H1 (cell line): ENCODE results near the gene PARP15. TPM values are rescaled to one million over a fixed set of nuclear protein-coding genes. Genes with fewer than 3 reads are reported as not detected.

ENCODE experiments used
- CTCF ChIA-PET: fragments of 300-600 bp; sonication (Branson Sonifier 250); formaldehyde crosslinking; loops from one replicate; lab custom pipeline; 2021; ENCODE audit not compliant: partially characterized antibody; lab: Charles Lee
- POLR2A ChIA-PET: fragments of 300-600 bp; sonication (Branson Sonifier 250); formaldehyde crosslinking; loops from one replicate; lab custom pipeline; 2021; ENCODE audit warnings: inconsistent platforms; ENCODE audit not compliant: partially characterized antibody; lab: Charles Lee
- DNase-seq, 2 experiments: peaks; one replicate each; pipeline versions ENCODE4 v3.0.0 to v3.0.0-alpha.2; 2010 to 2022; ENCODE audit warnings: low spot score in 2 of 2, low read depth in 1 of 2, mixed read lengths in 1 of 2
- FAIRE-seq: peaks from 2 replicates; lab custom pipeline; 2011; peaks lifted over from hg19 to GRCh38; lab: Jason Lieb, UNC
- H2AFZ ChIP-seq: 2 replicates; pipeline ENCODE4 v1.8.1; 2012; ENCODE audit warnings: low read length, inconsistent platforms
- H2AK5ac ChIP-seq: 2 replicates; pipeline ENCODE4 v1.6.1; 2013; ENCODE audit warnings: low read depth, low read length
- H2BK120ac ChIP-seq: replicated peaks from 2 replicates; pipeline ENCODE3; 2013; ENCODE audit warnings: low read depth, low read length, inconsistent platforms
- H2BK12ac ChIP-seq: 2 replicates; pipeline ENCODE4 v1.6.1; 2013; ENCODE audit warnings: low read depth, low read length
- H2BK15ac ChIP-seq: 2 replicates; pipeline ENCODE4 v1.6.1; 2013; ENCODE audit warnings: low read length
- H2BK20ac ChIP-seq: 2 replicates; pipeline ENCODE4 v1.6.1; 2013; ENCODE audit warnings: low read length
- H2BK5ac ChIP-seq: 2 replicates; pipeline ENCODE4 v1.6.1; 2013; ENCODE audit warnings: low read depth, low read length
- H3K14ac ChIP-seq: 2 replicates; pipeline ENCODE4 v1.6.1; 2013; ENCODE audit warnings: inconsistent platforms; ENCODE audit not compliant: insufficient read length
- H3K18ac ChIP-seq: 2 replicates; pipeline ENCODE4 v1.6.1; 2013; ENCODE audit warnings: low read length; ENCODE audit errors: extremely low read depth
- H3K23ac ChIP-seq: 2 replicates; pipeline ENCODE4 v1.6.1; 2013; ENCODE audit warnings: inconsistent platforms; ENCODE audit not compliant: insufficient read length
- H3K23me2 ChIP-seq: 2 replicates; pipeline ENCODE4 v1.6.1; 2013; ENCODE audit warnings: low read depth, low read length
- H3K27ac ChIP-seq: 2 replicates; pipeline ENCODE4 v1.6.1; 2011; ENCODE audit warnings: low read depth, low read length, inconsistent platforms
- H3K27me3 ChIP-seq, 4 experiments: replicated peaks in 1 of 4; 1 replicate in 1 of 4; 2 replicates in 3 of 4; pipeline versions ENCODE4 v1.6.1 to v1.8.1; 2011 to 2013; ENCODE audit warnings: low read length in 3 of 4, mild to moderate bottlenecking in 3 of 4, inconsistent platforms in 2 of 4, mixed read lengths in 2 of 4, moderate library complexity in 1 of 4; ENCODE audit not compliant: control insufficient read depth in 3 of 4, insufficient read depth in 3 of 4; ENCODE audit errors: extremely low read depth in 1 of 4
- H3K36me3 ChIP-seq, 4 experiments: 2 replicates each; pipeline versions ENCODE4 v1.6.1 to v1.8.1; 2011 to 2013; ENCODE audit warnings: mild to moderate bottlenecking in 4 of 4, low read length in 3 of 4, moderate library complexity in 2 of 4, control low read depth in 1 of 4, inconsistent platforms in 1 of 4; ENCODE audit not compliant: insufficient read depth in 4 of 4, control insufficient read depth in 2 of 4
- H3K4ac ChIP-seq: replicated peaks from 2 replicates; pipeline ENCODE3; 2013; ENCODE audit warnings: low read length, low read depth, mixed read lengths, inconsistent platforms; ENCODE audit not compliant: insufficient read length
- H3K4me1 ChIP-seq, 4 experiments: replicated peaks in 1 of 4; 1 replicate in 1 of 4; 2 replicates in 3 of 4; pipeline versions ENCODE4 v1.6.1 to v1.8.1; 2011 to 2013; ENCODE audit warnings: low read length in 3 of 4, inconsistent platforms in 2 of 4, mixed read lengths in 1 of 4; ENCODE audit not compliant: insufficient read depth in 4 of 4, control insufficient read depth in 3 of 4
- H3K4me2 ChIP-seq, 2 experiments: 2 replicates each; pipeline versions ENCODE4 v1.6.1 to v1.8.1; 2011 to 2013; ENCODE audit warnings: low read depth in 2 of 2, low read length in 2 of 2, control low read depth in 1 of 2, inconsistent platforms in 1 of 2, mild to moderate bottlenecking in 1 of 2; ENCODE audit not compliant: insufficient read depth in 1 of 2
- H3K4me3 ChIP-seq, 4 experiments: fragments of 200-600, 300-600 bp in 1 of 4; sonication (generic), shearing (Covaris generic), sonication (Bioruptor Twin) in 1 of 4; 2 replicates each; pipeline versions ENCODE4 v1.5.1 to v1.8.1; 2011 to 2016; ENCODE audit warnings: low read length in 4 of 4, low read depth in 3 of 4, control low read depth in 2 of 4, inconsistent platforms in 2 of 4, mild to moderate bottlenecking in 2 of 4, mixed read lengths in 1 of 4, moderate library complexity in 1 of 4; ENCODE audit not compliant: insufficient read depth in 2 of 4; ENCODE audit errors: extremely low read depth in 1 of 4
- H3K56ac ChIP-seq: replicated peaks from 2 replicates; pipeline ENCODE3; 2013; ENCODE audit warnings: low read depth, mild to moderate bottlenecking, mixed read lengths, low read length, inconsistent platforms; ENCODE audit not compliant: insufficient read length
- H3K79me1 ChIP-seq: 2 replicates; pipeline ENCODE4 v1.6.1; 2013; ENCODE audit warnings: low read depth, low read length, control low read depth
- H3K79me2 ChIP-seq, 2 experiments: 2 replicates each; pipeline versions ENCODE4 v1.6.1 to v1.8.1; 2012 to 2013; ENCODE audit warnings: low read length in 2 of 2, mild to moderate bottlenecking in 2 of 2, inconsistent platforms in 1 of 2; ENCODE audit not compliant: insufficient read depth in 2 of 2, control insufficient read depth in 1 of 2
- H3K9ac ChIP-seq, 4 experiments: replicated peaks in 1 of 4; 1 replicate in 1 of 4; 2 replicates in 3 of 4; pipeline versions ENCODE4 v1.6.1 to v1.8.1; 2011 to 2013; ENCODE audit warnings: low read depth in 3 of 4, low read length in 3 of 4, control low read depth in 2 of 4, mild to moderate bottlenecking in 2 of 4, moderate library complexity in 2 of 4, inconsistent platforms in 1 of 4; ENCODE audit errors: extremely low read depth in 1 of 4
- H3K9me3 ChIP-seq, 2 experiments: 2 replicates each; pipeline versions ENCODE4 v1.6.1 to v1.8.1; 2012 to 2013; ENCODE audit warnings: mild to moderate bottlenecking in 2 of 2, moderate library complexity in 2 of 2, control low read depth in 1 of 2, inconsistent platforms in 1 of 2, low read depth in 1 of 2, low read length in 1 of 2, mixed read lengths in 1 of 2; ENCODE audit not compliant: insufficient read depth in 2 of 2
- H4K20me1 ChIP-seq, 2 experiments: replicated peaks in 1 of 2; 2 replicates each; pipeline versions ENCODE3 to v1.8.1; 2011 to 2013; ENCODE audit warnings: inconsistent platforms in 2 of 2, low read length in 2 of 2, mild to moderate bottlenecking in 1 of 2; ENCODE audit not compliant: insufficient read depth in 2 of 2, control insufficient read depth in 1 of 2
- H4K5ac ChIP-seq: 2 replicates; pipeline ENCODE4 v1.6.1; 2013; ENCODE audit warnings: low read length, low read depth, mixed read lengths, inconsistent platforms; ENCODE audit not compliant: insufficient read length
- H4K8ac ChIP-seq: 2 replicates; pipeline ENCODE4 v1.8.0; 2013; ENCODE audit warnings: mild to moderate bottlenecking, moderate library complexity, low read length, inconsistent platforms; ENCODE audit not compliant: insufficient read depth; ENCODE audit errors: extremely low read depth
- H4K91ac ChIP-seq: replicated peaks from 2 replicates; pipeline ENCODE3; 2013; ENCODE audit warnings: low read length, mixed read lengths, inconsistent platforms; ENCODE audit not compliant: insufficient read length
- CBX8 ChIP-seq: fragments of 300-800, 300-1000 bp; sonication (generic); IDR thresholded peaks from 2 replicates; pipeline ENCODE4 v1.7.1; 2016; ENCODE audit warnings: low read depth, low read length, borderline replicate concordance
- EZH2 ChIP-seq: fragments of 200-600 bp; sonication (generic); IDR thresholded peaks from 2 replicates; pipeline ENCODE4 v1.7.1; 2012; ENCODE audit warnings: low read depth, mild to moderate bottlenecking, moderate library complexity, low read length, inconsistent platforms; ENCODE audit not compliant: severe bottlenecking
- PHF8 ChIP-seq: fragments of 200-600 bp; sonication (generic); conservative IDR thresholded peaks from 2 replicates; pipeline ENCODE4 v1.7.1; 2012; ENCODE audit warnings: low read depth, mild to moderate bottlenecking, inconsistent platforms, low read length, moderate library complexity
- POLR2A ChIP-seq, 2 experiments: IDR thresholded peaks; 1 replicate in 1 of 2; 2 replicates in 1 of 2; pipeline ENCODE4 v1.6.1; 2011; ENCODE audit warnings: low read depth in 2 of 2, low read length in 2 of 2, mild to moderate bottlenecking in 2 of 2; ENCODE audit errors: control extremely low read depth in 1 of 2
- SP1 ChIP-seq: IDR thresholded peaks from 2 replicates; pipeline ENCODE4 v1.6.1; 2011; ENCODE audit warnings: low read depth, low read length
- TEAD4 ChIP-seq: IDR thresholded peaks from 2 replicates; pipeline ENCODE4 v1.6.1; 2012; ENCODE audit warnings: low read depth, low read length, inconsistent platforms, mixed read lengths
- WGBS, 2 experiments: shearing (Covaris generic) in 1 of 2; methylation state at CpG; one replicate each; pipeline versions ENCODE4 v1.1.6 to v1.1.7; 2013 to 2015; ENCODE audit warnings: low lambda C conversion rate in 2 of 2, mixed read lengths in 2 of 2, inconsistent platforms in 1 of 2, low coverage in 1 of 2, missing lambda C conversion rate in 1 of 2; ENCODE audit not compliant: insufficient replicate concordance in 2 of 2, insufficient coverage in 1 of 2, insufficient read length in 1 of 2; ENCODE audit errors: extremely low coverage in 1 of 2, missing lambda C conversion rate in 1 of 2; 5-methylcytosine and 5-hydroxymethylcytosine counted together
- polyA plus RNA-seq, 7 experiments: library from polyadenylated mRNA; depleted of rRNA in 3 of 7; stranded (reverse) in 5 of 7; unstranded in 2 of 7; fragments of >200 nt in 5 of 7; fragments of 200-250 nt in 2 of 7; gene quantifications; 1 replicate in 5 of 7; 2 replicates in 1 of 7; 4 replicates in 1 of 7; pipeline versions ENCODE4 v1.2.1 to v1.2.3, GENCODE V29; 2011 to 2013; ENCODE audit warnings: missing spikeins in 2 of 7, mixed read lengths in 2 of 7
- total RNA-seq: library from RNA; stranded (reverse); fragmentation: NEBNext Ultra II Directional; extraction: Animal tissue kit (Norgen Biotek cat#: 25700); gene quantifications from 2 replicates; pipeline ENCODE4 v1.2.1, GENCODE V29; 2021

PARP15 gene
- total and polyA plus RNA-seq, 2 of the 8 experiments (the other 6 are each of a cell fraction or from before 2014, with no cell fraction given), result 0.37 to 0.45 TPM

- Histone ChIP-seq H2BK20ac (no peak overlapping the region), H2BK5ac (no peak overlapping the region), H4K20me1 (no peaks in the 10 kb centered on the region), H4K91ac (no peak overlapping the region), H3K23ac (no peak overlapping the region), H3K14ac (no peak overlapping the region), H3K23me2 (no peaks in the 10 kb centered on the region), H2BK15ac (no peak overlapping the region), H3K36me3 (no peaks in the 10 kb centered on the region), H4K8ac (no peak overlapping the region), H3K27me3 (no peaks in the 10 kb centered on the region), H3K27ac (no peak overlapping the region), H3K4me2 (no peak overlapping the region), H3K4me1 (no peaks in the 10 kb centered on the region), H3K79me2 (no peaks in the 10 kb centered on the region), H3K4ac (no peak overlapping the region), H2AFZ (no peak overlapping the region), H2BK120ac (no peak overlapping the region), H3K9ac (no peak overlapping the region), H3K56ac (no peak overlapping the region), H3K4me3 (no peak overlapping the region), H4K5ac (no peak overlapping the region), H2AK5ac (no peak overlapping the region), H3K9me3 (no peaks in the 10 kb centered on the region), H3K18ac (no peak overlapping the region), H2BK12ac (no peak overlapping the region), H3K79me1 (no peaks in the 10 kb centered on the region)
- FAIRE-seq, result no peak
- TF ChIP-seq POLR2A (IDR thresholded peaks at IDR 0.05; ENCODE audit: control extremely low read depth in 1 of 2, low read depth in 2 of 2, low read length in 2 of 2) (no peak), CBX8 (no peak), PHF8 (no peak), EZH2 (no peak), TEAD4 (no peak), SP1 (no peak)
- CTCF ChIA-PET, result interaction anchor here (2.3 kb wide), 1 partner anchor 14 kb away, joined by 11 read pairs; no protein-coding TSS in a partner anchor
- 89% methylated on average over 4 of the region's 4 CpGs; no CpG with 5 or more reads in 1 of the 2 experiments for WGBS, 2 experiments
- POLR2A ChIA-PET, result interaction anchor here (1.5 kb wide), 1 partner anchor 107 kb away, joined by 4 read pairs; no protein-coding TSS in a partner anchor
- no peak for DNase-seq
These were observed 87.9 kb downstream of the PARP15 start for GRCh38 chr3:122665226-122665786.
